HK-2 (cell line): ENCODE results near the gene OBSCN.

Experiments used
- DNase-seq: peaks from one replicate; pipeline ENCODE4 v3.0.0-alpha.2; 2018; ENCODE audit not compliant: unreplicated experiment

OBSCN gene, protein sequence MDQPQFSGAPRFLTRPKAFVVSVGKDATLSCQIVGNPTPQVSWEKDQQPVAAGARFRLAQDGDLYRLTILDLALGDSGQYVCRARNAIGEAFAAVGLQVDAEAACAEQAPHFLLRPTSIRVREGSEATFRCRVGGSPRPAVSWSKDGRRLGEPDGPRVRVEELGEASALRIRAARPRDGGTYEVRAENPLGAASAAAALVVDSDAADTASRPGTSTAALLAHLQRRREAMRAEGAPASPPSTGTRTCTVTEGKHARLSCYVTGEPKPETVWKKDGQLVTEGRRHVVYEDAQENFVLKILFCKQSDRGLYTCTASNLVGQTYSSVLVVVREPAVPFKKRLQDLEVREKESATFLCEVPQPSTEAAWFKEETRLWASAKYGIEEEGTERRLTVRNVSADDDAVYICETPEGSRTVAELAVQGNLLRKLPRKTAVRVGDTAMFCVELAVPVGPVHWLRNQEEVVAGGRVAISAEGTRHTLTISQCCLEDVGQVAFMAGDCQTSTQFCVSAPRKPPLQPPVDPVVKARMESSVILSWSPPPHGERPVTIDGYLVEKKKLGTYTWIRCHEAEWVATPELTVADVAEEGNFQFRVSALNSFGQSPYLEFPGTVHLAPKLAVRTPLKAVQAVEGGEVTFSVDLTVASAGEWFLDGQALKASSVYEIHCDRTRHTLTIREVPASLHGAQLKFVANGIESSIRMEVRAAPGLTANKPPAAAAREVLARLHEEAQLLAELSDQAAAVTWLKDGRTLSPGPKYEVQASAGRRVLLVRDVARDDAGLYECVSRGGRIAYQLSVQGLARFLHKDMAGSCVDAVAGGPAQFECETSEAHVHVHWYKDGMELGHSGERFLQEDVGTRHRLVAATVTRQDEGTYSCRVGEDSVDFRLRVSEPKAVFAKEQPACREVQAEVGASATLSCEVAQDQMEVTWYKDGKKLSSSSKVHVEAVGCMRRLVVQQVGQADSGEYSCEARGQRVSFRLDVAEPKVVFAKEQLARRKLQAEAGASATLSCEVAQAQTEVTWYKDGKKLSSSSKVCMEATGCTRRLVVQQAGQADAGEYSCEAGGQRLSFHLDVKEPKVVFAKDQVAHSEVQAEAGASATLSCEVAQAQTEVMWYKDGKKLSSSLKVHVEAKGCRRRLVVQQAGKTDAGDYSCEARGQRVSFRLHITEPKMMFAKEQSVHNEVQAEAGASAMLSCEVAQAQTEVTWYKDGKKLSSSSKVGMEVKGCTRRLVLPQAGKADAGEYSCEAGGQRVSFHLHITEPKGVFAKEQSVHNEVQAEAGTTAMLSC (N-terminal part only)

DNA sequence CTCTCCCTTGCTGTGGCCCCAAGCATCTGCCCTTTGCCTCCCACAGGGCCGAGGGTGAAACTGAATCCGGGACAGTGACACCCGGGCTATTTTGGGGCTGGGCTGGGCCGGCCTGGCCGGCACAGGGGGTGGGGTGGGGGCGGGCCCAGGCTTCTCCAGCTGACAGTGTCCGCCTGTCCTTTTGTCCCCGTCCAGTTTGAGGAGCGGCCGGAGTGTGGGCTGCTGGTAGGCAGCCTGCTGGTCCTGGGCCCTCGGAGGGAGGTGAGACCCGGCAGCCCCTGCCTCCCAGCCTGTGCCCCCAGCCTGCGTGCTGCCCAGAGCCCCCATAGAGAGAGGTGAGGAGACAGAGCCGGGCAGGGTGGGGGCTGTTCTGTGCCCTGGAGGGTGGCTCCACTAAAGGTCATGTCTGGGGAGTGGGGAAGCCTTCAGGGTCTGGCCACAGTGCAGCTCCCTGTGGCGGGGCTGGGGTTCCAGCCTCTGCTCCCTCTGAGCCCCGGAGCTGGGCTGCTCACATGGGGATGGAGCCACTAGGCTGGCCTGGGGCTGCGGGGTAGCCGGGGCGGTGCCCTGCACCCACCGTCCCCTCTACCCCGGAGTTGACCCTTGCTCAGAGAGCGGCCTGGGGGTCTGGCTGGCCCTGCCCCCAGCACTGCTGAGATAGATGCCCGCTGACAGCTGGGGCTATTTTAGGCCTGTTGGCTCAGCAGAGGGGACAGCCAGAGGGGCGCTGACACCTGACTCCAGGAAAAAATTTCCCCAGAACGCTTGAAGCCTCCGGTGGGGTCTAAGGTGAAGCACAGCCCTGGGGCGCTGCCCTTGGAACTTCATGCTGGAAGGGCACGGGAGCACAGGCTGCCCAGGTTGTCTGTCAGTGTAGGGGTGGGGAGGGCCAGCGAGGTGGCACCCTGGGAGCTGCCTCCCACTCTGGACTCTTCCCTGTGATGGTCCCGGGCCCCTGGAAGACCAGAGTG lies at the start of gene OBSCN:
OBSCN (plus strand) TSS at position 194 of the 971 bp plus-strand sequence. CDS start 3,740 bp downstream, outside the sequence.
- DNase-seq = no peak

DNA sequence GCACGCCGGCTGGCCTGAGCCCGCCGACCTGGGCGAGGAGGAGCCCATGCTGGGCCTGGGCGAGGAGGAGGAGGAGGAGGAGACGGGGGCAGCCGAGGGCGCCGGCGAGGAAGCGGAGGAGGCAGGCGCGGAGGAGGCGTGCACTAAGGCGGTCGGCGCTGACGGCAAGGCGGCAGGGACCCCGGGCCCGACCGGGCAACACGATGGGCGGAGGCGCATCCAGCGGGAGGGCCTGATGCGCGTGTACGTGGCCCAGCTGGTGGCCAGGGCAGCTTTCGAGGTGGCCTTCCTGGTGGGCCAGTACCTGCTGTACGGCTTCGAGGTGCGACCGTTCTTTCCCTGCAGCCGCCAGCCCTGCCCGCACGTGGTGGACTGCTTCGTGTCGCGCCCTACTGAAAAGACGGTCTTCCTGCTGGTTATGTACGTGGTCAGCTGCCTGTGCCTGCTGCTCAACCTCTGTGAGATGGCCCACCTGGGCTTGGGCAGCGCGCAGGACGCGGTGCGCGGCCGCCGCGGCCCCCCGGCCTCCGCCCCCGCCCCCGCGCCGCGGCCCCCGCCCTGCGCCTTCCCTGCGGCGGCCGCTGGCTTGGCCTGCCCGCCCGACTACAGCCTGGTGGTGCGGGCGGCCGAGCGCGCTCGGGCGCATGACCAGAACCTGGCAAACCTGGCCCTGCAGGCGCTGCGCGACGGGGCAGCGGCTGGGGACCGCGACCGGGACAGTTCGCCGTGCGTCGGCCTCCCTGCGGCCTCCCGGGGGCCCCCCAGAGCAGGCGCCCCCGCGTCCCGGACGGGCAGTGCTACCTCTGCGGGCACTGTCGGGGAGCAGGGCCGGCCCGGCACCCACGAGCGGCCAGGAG lies 49.5 kb upstream of the OBSCN start:
- DNase-seq = no peak

DNA sequence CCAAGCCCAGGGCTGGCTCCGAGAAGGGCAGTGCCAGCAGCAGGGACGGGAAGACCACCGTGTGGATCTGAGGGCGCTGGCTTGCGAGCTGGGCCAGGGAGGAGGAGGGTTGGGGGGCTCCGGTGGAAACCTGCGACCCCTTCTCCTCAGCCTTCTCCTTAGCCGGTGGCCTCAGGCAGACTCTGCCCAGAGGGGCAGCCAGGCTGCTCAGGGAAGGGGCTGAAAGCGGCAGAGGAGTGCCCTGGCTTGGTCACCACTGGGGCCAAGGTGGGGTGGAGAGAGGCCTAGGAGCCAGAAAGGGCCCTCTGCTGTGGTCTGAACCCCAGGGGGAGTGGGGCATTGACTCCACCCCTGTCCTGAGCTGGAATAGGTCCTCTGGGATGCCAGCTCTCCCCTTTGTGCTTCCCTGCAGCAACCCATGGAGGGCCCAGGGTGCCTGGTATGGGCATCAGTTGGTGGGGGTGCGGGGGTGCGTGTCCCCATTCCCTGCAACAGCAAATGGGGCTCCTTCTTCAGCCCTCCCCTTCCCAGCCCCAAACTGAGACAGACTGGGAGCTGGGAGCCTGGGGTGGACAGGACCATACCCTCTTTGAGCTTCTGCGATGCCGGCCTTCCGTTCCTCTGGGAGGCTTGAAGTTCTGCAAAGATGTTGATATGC lies 48.7 kb upstream of the OBSCN start:
- no peak for DNase-seq

DNA sequence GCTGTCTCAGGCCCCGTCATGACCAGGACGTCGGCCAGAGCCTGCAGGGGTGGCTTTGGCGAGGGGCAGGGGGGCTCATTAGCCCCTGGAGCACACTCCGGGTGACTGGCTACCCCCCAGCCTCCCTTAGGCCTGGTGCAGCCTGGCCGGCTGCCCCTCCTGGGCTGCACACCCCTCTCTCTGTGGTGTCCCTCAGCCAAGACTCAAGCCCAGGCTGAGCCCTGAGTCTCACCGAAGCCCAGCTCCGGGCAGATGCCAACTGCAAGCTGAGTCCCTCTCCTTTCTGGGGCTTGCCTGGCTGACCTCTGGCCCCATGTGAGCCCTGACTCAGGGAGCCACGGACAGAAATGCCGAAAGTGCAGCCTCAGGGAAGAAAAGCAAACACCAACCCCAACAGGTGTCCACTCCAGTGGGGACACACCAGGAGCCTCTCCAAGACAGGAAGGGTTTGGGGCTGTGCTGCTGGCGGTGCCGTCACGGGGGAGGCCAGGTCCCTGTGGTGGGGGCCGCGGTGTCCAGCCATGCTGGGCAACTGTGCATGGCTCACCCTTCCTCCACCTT lies 47.6 kb upstream of the OBSCN start:
- DNase-seq = no peak

DNA sequence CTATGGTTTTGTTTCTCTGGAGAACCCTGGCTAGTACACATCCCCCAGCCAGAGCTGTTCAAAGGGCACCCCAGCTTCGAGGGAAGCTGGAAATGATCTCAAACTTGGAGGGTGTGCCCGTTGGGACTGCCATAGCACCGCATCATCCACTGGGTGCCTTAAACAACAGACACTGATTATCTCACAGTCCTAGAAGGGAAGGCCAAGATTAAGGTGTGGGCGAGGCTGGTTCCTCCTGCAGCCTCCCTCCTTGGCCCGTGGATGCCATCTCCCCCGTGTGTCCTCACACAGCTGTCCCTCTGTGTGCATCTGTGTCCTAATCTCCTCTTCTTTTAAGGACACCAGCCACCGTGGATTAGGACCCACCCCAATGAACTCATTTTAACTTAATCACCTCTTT lies 46.5 kb upstream of the OBSCN start:
- no peak for DNase-seq

DNA sequence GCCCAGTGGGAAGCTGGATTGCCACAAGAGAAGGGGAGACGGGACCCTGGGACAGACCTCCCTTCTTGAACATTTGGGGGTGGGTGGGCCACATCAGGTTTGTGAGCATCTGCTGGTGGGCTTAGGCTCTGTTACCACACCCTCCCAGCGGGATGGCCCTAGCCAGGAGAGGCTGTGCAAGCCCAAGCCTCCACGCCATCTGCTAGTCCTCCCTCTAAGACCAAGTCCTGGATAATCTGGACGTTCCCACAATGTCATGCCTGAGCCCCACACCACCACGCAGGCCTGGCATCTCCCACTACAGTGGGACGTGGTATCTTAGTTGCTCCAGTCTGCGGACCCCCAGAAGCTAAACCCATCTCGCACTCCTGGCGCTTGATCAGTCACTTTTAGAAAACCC lies 46.0 kb upstream of the OBSCN start:
- DNase-seq = no peak

DNA sequence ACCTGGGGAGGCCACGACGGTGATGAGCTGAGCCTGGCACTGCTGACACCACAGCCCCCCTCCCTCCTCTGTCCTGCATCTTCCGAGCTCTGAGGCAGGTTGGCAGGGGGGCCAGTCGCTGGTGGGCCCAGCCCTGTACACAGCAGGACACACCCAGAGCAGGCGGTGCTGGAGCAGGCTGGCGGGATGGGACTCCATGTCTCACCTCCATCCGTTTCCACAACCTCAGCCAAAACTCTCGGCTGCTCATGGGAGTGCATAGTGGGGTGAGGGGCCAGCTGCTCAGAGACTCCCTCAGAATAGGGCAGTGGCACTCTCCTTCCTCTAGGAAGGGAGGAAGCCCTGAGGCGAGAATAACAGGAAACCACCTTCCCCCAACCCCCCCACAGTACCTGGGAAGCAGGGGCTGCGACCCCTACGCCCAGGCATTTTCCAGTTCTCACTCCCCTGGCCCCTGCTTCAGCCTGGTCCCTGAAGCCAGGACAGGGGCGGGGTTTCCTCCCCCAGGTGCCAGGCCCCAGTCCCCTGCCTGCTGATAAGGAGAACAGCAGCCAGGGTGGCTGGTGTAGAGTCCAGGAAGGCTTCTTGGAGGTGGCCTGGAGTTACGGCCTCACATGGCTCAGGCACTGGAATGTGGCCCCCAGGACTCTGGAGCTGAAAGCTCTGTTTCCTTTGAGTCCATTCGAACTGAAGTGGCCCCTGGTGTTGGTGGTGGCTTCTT lies 45.4 kb upstream of the OBSCN start:
- DNase-seq = no peak

DNA sequence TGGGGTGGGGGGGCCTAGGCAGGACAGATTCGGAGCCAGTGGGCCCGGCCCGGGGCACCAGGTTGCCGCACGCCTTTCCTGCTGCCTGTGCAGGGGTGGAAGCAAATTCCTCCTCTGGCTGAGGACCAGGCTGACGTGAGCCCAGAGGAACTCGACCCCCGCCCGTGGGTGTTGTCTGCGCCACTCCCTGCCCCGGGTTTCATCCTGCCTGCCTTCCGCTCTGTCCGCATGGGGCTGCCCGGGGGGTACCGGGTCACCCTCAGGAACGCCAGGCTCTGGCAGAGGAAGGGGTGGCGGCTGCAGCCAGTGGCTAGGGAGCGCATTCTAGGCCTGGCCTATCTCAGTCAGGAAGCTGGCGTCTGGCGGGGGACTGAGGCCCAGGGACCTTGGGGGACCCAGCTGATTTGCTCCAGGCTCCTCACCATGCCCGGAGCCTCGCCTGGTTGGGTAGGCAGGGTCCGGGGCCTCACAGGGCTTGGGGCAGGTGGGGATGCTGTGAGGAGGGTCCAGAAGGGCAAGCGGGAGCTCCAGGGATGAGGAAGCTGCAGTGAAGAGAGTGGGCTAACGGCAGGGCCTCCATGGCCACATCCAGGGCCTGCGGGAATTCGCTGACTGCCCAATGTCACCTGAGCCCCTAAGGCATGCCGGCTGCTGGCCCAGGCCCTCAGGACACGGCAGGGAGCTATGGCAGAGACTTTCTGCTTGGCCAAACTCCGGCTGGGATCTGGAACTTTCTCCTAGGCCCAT lies 44.7 kb upstream of the OBSCN start:
- no peak for DNase-seq

DNA sequence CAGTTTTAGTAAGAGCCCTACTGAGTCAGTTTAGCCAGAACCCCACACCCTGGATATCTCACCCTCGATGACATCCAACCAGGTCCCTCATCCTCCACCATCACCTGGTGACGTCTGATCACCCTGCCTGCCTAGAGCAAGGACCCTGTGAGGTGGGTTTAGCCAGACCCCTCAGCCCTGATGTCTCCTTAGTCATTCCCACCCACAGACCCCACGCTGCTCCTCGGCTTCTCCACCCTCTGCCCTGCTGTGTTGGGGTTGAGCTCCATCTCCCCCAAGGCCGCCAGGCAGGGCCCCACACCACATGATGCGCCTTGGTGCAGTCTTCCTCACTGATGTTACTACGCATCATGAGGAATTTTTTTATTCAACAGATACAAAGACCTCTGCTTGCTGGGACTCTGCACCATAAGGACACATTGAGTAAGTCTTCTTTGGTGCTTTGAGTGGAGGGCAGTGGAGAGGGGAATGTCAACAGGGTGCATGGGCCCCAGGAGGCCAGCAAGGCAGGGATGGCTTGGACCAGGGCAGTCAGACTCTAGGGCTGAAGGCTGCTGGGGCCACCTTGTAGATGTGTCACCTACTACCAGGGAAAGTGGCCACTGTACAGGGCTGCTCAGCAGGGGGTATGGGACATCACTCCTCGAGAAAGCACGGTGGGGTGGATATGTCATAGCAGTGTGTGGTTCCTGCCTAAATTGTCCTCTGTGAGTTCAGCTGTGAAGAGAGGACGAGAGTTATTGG lies 43.9 kb upstream of the OBSCN start:
- DNase-seq = no peak

DNA sequence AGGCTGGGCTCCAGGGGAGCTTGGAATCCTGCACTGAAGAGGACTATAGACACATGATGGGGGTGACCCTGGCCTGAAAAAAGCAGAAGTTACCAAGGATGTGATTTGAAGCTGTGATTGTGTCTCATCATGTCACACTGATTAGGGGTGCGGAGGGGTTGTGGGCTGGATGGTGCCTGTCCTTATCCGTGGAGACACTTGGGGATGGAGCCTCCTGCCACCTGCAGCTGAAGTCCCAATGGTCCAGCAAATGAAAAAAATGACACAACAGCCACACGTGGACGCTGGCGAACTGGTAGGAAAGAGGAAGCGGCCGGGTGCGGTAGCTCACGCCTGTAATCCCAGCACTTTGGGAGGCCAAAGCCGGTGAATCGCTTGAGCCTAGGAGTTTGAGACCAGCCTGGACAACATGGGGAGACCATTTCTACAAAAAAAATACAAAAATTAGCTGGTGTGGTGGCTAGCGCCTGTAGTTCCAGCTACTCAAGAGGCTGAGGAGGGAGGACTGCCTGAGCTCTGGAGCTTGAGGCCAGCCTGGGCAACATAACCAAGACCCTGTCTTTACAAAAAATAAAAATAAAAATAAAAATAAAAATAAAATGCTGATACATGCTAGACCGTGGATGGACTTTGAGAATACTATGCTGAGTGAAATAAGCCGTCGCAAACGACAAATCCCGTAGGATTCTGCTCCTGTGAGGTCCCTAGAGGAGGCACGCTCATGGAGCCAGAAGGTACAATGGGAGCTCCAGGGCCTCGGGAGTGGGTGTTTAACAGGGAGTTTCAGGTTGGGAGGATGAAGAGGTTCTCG lies 43.1 kb upstream of the OBSCN start:
- no peak for DNase-seq

DNA sequence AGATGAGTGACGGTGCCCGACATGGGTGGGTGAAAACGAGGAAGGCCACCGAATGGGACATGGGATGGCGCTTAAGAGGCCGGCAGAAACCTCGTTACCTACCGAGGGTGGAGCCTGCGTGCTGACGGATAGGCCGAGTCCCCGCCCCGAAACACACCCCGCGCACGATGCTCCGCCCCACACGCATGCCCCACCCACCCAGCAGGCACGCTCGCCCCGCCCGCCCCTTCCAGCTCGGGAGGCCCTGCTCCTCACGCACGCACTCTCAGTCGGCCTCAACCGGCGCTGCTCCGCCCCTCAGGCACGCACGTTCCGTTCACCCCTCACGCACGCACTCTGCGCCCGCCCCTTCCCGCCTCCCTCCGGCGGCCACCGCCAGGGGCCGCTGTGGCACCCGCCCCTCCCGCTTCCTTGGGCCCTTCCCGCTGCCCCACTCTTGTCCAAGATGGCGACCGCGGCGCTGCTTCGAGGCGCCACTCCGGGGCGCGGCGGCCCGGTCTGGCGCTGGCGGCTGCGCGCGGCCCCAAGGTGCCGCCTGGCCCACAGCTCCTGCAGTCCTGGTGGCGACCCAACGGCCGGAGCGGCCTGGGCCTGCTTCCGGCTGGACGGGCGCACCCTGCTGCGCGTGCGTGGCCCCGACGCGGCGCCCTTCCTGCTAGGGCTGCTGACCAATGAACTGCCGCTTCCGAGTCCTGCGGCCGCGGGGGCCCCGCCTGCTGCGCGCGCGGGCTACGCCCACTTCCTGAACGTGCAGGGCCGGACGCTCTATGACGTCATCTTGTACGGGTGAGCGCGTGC lies 42.3 kb upstream of the OBSCN start, which contains the start of gene IBA57:
IBA57 (plus strand) TSS at position 433 of the 798 bp plus-strand sequence; CDS start at position 446, 13 bp downstream.
- peak; percentile 100 for DNase-seq

DNA sequence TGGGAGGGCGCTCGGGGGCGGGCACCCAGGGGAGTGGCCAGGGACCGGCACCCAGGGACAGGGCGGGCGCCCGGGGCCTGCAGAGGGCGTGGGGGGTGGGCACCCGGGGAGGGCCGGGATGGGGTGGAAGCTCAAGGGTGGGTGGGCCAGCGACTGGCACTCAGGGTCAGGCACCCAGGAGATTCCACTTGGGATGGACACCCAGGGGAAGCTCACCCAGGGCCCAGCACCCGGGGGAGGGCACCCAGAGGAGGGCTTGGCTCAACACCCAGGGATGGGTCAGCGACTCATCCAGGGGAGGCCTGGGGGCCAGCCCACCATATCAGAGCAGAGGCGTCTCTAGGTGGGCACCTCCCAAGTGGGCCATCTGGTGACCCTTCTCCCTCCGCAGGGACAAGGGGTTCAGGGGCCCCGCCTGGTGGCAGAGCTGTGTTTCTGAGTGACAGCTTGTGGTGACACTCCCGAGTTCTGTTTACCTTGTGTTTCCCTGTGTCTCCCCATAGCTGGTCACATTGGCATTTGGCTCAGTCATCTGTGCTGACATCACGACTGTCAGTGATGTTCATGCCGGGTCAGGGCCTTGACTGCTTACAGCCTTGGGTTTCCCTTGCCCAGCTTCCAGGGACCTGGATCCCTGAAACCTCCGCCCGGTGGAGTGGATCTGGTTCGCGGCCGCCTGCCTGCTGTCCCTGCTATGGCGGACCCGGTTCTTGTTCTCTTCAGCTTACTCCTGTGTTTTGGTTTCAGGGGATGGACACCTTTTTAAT lies 41.5 kb upstream of the OBSCN start:
- no peak for DNase-seq

DNA sequence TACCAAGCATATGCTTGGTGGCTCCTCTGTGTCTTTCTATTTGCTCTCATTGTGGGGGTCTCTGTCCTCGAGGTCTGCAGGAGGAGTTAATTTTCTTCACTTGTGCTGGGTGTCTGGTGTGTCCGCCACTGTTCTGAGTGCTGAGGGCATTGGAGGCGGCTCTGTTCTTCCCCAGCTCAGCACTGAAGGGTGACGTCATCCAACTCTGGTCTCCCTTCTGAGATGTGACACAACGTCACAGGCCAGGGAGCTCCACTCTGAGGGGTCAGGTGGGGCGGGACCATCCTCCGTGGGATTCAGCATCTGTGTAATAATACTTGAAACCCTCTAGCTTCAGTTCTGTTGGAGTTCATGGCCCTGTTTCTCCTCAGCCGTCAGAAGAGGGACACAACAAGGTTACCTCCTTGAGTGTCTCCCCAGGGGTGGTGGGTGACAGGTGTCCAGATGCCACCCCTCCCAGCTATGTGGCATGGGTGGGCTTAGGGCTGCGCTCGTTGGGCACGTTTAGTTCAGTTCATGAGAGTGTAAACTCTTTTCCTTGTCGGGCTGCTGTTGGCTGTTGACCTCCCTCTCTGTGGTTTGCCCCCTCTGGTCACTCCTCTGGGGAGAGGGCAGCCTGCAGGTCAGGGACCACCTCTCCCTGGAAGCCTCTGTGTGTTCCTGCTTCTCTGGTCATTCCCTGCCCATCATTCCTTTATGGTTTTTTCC lies 39.1 kb upstream of the OBSCN start:
- DNase-seq = no peak

DNA sequence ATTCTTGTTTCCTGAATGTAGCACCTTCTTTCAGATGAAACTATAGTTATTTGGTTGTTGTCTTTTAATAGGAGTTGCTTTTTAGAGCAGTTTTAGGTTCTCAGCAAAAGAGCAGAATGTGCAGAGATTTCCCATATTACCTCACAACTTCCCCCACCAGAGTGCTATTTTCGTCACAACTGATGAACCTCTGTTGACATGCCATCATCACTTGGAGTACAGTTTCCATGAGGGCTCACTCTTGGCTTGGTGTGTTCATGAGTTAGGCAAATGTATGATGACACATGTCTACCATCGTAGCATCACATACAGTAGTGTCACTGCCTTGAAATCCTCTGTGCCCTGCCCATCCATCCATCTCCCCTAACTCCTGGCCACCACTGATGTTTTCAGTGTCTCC lies 38.5 kb upstream of the OBSCN start:
- no peak for DNase-seq
